Activated CD4-positive, alpha-beta T cell treated with anti-CD3 and anti-CD28 coated beads, Interleukin-2, amount 50 U/mL, for 1 hour (primary cell): ENCODE data around the gene ATP1A1.

Experiments used
- DNase-seq: peaks from one replicate; pipeline ENCODE4 v3.0.0-alpha.2; 2020

The ATP1A1 gene

DNA sequence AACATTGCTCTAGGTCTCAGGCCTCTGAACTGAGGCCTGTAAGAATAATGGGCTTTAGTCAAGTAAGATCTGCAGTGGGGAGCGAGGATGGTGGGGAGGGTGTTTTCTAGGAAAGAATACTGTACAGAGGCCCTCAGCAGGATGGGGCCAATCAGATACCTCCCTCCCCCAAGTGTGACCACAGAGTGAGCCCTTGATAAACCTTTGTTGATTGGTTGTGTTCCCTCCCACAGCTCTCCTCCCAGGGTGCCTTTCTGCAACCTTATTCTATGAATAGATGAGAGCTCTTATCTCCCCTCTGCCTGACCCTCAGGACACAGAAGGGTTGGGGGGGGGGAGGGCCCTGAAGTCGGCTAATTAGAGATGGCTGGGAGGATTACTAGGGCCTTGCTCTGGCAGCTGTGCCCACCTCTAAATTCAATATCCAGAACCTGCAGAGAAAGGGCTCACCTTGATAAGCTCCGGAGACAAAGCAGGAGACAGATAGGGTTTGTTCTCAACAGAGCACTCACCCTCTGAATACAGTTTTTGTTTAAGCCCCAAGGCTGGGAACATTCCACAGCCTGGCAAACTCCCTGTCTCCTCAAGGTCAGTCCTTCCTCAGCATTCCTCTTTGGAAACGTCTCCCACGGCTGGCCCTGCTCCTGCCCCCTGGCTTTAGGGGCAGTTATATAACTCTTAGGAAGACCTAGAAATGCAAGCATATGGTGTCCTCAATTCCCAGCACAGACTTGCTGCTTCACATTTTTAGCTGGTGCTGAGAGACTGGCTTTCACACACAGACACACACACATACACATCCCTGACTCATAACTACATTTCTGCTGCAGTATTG, 42.9 kb downstream of the ATP1A1 start:
- DNase-seq: no peak

DNA sequence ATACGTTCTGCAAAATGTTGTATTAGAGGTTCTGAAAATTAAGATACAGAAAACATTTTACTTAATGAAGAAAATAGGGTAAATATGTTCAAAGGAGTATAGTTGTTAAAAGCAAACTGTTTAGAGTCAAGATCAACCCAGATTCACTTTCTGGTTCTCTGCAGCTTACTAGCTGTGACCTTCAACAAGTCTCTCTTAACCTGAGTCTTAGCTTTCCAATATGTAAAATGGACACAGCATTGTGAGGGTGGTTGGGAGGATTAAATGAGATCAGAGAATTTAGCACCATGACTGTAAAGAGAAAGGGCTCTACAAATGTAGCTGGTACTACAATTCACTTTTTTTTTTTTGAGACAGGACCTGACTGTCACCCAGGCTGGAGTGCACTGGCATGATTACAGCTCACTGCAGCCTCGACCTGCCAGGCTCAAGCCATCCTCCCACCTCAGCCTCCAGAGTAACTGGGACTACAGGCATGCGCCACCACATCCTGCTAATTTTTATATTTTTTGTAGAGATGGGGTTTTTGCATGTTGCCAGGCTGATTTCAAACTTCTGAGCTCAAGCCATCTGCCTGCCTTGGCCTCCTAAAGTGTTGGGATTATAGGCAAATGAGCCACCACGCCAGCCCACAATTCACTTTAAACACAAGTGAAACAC, 43.9 kb downstream of the ATP1A1 start:
- DNase-seq: no peak

DNA sequence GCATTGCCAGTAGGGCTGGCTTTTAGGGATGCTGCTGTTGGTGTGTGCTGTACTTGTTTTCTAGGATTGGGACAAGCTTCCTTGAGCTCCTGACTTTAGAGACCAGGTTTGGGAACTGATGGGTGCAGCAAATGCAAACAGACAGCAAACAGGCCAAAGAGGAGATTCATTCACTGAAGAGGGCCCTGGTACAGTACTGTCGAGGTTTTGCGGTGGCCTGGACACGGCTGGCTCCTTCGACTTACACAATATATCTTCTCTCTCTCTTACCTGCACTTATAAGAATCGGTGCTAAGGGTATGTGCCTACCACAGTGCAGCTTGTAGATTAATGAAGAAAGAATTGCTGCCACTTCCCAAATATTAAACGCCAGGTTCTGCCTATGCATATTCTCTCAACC, 44.6 kb downstream of the ATP1A1 start:
- DNase-seq: no peak

DNA sequence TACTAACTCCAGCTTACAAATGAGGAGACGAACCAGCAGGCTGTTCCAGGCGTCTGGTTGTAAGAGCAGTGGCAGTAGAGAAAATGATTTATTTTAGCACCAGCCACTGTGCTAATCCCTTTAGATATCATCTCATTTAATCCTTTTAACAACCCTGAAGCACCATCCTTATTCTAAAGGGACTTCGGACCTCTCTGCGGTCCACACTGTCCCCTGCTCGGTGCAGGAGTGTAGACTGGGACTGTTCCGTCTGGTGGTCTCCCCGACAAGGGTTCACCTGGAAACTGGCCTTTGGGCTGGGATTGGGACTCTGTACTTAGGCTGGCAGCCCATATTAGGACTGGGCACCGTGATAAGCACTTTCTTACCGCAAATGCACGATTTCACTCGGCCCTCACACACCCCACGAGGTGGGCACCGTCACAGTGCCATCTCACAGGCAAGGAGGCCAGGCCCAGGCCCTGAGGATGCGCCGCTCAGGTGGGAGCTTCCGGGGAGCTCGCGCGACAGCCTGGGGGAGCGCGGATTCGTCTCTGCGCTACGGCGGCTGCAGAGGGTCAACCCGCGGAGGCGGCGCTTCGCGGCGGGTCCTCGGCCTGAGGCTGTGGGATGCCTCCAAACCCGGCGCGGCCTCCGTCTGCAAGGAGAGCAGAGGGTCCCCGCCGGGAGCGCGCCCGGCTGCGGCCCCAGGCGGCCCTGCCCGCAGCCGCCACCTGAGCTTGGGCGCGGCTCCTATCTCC, 45.2 kb downstream of the ATP1A1 start:
- DNase-seq: peak; percentile 85

DNA sequence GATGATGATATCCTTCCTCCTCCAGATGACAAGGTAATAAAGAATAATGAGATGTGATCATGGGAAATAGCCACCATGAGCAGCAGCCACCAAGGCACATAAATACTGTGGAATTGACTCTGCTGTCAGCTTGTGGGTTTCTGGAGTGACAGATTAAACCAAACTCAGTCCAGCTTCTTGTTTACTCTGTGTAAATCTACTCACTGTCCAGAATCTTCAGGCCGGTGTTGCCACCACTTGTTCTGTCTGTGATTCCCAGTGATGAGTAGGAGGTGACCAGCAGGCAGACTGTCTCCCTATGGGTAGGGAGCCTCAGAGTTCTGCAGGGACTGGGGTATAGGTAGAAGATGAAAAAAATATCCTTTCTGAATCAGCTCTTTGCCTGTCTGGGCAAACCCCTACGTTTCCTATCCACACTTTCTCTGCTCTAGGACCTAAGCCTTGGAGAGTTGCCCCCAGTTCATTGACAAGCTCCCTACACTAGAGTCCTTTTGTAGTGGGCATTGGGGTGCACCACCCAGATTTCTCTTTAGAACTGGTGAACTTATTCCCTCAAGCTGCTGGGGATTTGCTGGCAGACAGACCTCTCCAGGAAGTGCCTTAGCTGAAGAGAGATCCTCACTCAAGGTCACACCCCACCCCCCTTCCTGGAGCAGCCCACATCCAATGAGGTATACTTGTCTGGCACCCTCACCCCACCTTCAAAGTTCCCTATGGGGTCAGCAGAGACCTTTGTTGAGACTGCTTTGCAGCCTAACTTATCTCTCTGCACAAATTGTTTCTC, 47.6 kb downstream of the ATP1A1 start:
- no peak for DNase-seq

DNA sequence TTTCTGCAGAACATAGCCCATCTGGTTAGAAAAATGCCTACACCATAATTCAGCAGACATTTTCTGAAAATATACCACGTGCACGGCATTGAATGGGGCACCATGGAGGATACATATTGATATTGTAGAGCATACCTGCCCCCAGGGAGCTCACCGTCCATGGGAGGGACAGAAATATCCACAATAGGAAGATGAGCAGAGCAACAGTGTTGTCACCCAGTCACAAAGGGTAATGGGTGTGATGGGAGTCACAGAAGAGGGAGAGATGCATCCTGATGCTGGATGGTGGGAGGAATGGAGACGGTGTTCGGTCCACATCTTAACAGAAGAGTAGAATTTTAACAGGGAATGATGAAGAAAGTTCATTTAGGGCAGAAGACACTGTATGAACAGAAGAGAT, 51.4 kb downstream of the ATP1A1 start:
- no peak for DNase-seq

DNA sequence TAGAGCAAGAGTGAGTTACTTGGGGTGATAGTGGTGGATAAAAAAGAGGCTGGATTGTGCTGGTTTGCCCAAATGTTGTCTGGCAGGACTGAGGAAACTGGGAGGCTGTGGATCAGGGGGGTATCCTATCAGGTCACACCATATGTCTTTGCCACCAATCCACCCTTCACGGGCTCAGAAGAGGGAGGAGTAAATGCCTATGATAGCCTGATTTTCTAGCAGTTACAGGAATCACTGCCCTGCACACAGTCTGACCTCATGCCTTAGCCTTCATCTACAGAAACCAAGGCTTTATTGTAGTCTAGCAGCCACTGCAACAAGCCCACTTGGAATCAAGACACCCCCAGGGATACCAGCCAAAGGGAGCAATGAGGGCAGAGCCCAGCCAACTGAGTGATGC, 51.8 kb downstream of the ATP1A1 start:
- no peak for DNase-seq

DNA sequence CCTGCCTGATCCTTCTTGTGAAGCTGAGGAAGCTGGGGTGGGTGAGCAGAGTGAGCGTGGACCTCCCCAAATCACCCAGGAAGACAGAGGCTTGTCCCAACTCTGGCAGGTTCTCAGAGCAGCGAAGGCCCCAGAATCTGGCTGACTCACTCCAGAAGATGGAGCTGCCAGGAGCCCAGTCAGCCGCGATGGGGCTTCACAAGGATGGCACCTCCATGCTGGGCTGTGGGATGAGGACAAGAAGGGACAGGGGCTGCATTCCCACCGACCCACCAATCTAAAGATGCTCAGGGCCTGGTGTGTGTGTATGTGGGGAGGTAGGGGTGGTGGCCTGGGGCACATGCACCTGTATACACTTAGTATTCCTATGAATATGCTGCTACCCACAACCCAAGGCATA, 52.9 kb downstream of the ATP1A1 start:
- DNase-seq: no peak

DNA sequence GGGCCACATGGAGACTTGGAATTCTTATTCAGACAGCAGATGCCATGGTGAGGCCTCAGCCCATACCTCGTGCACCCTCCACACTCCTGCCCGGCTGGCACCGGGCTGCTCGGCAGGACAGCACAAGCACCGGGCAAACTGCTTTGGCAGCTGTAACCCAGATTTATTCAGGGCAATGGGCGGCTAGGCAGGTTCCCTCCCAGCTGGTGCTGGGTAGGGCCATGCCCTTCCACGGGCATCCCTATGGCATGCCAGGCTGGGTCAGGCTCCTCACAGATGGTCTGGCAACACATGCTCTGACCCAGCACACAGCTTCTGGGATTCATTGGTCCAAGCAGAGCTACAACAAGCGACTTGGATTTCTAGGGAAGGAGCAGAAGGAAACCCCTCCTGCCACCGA, 53.4 kb downstream of the ATP1A1 start:
- DNase-seq: no peak

DNA sequence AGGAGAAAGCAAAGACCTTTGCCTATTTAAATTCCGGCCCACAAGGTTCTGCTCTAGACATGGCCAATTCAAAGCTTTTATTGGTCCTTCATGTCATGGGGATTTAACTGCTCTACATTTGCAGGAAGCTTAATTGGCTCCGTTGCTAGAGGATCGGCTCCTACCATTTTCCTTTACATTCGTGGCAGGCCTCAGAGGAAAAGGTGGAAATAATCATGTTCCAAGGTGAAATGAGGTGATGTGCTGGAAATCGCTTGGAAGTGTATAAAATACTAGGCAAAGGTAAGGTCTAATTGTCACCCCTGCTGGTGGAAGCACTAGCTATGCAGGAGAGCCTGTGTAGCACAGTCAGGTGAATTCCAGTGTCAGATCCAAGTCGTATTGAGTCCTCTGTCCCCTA, 55.5 kb downstream of the ATP1A1 start:
- no peak for DNase-seq

DNA sequence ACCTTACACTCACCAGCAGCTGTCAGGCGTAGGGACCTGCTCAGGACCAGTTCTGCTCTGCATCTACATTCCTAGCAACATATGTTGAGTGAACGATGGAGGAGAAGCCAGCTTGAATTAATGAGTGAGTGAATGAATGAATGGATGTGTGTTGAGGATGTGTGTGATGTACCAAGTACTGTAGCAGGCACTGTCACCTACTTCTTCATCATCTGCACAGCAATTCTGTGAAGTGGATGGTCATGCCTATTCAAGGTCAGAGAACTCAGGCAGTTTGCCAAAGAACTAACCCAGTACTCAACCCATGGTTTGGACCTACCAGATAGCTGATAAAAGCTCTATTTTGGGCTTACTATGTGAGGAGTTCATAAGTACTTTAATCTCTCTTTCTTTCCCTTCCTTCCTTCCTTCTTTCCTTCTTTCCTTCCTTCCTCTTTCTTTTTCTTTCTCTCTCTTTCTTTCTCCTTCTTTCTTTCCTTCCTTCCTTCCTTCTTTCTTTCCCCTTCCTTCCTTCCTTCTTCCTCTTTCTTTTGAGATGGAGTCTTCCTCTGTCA, 56.9 kb downstream of the ATP1A1 start:
- no peak for DNase-seq

DNA sequence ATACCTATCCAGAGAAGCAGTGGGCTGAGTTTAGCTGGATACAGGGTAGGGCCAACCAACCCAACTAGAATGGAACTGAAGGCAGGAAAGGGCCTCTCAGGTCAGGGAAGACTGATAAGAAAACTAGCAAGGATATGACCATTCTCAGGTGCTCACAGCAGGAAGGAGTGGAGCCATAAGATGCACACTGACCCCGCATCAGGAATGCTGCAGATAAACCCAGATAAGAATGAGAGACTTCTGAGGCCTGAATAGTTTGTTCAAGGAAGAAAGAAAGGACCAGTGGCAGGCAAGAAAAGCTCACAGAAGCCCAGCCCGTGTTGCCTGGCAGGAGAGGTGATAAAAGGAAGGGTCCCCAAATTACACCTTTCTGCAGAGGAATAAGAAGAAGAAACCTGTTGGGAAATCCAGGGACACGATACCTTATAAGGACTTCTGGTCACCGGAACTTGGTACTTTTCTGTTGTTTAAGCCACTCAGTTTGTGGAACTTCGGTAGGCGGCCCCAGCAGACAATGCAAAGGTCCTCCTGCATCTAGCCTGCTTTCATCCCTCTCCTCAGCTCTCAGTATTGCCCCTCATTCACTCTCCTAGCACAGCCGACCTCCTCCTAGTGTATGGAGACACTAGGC, 58.9 kb downstream of the ATP1A1 start:
- DNase-seq: no peak

DNA sequence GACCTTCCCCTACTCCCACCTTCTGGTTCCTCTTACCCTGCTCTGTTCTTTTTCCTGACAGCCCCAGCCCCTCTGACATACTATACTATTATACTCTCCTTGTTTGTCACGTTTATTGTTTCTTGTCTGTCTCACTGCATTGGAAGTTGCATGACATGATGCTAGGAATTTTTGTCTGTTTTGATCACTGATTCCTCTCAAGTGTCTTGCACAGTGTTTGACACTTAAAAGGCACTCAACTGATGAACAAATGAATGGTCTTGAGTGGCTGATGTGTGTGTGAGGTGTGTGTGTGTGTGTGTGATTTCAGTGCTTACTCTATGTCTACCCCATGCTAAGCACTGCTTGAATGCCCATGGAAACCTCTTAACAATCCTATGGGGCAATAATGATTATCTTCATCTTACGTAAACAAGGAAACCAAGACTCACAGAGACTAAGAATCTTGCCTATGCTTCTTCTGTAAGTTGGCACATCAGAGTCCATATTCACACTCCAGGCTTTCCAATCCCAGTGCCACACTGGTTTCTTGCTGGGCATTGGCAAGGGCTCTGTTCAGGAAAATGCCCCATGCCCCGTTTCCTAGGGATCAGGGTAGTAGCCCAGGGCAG, 59.7 kb downstream of the ATP1A1 start:
- DNase-seq: no peak

DNA sequence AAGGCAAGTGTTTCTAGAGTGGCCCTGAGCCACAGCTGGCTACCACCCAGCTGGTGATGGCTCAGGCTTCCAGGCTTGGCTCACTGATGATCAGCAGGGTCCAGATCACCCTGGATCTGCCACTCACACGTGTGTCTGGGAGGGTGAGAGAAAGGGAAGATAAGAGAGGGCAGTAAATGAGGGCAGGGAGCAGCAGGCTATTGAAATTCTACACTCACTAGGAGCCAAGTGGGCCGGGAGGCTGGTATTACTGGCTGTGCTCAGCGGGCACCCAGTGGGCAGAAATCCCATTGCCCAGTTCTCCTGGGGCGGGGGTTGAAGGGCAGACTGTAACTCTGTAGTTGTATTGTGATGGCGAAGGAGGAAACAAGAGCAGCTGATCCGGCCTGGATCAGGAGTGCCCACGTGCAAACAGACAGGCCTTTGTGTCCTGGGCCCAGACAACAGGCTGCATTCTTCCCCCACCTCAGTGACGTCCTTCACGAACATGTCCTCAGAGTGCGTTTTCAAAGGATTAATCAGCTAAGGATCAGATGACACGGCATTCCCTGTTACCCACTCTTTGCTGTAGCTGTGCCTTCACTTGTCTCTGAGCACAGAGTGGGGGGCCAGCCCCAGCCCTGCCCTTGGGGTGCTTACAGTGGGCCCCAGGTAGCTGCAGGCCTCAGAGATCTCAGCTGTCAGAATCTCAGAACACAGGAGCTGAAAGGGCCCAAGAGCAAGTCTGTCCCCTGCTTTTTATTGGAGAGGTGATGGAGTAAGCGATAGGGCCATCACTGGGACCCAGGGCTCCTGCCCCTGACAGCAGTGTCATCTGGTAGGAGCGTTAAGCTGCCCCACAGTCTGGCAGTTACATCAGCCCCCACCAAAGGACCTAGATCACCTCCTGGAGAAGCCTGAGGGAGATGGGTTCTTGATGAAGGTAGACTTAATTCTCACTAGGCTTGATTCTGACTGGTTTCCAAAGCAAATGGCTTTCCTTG, 60.5 kb downstream of the ATP1A1 start:
- no peak for DNase-seq

DNA sequence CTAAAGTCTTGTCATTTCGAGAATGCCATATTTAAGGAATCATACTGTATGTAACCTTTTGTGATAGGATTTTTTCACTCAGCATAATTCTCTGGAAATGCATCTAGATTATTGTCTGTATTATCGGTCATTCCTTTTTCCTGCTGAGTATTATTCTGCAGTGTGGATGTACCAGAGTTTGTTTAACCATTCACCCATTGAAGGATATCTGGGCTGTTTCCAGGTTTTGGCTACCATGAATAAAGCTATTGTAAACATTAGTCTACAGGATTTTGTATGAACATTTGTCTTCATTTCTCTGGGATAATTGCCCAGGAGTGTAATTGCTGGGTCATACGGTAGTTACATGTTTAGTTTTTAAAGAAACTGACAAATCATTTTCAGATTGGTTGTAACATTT, 61.8 kb downstream of the ATP1A1 start:
- no peak for DNase-seq

DNA sequence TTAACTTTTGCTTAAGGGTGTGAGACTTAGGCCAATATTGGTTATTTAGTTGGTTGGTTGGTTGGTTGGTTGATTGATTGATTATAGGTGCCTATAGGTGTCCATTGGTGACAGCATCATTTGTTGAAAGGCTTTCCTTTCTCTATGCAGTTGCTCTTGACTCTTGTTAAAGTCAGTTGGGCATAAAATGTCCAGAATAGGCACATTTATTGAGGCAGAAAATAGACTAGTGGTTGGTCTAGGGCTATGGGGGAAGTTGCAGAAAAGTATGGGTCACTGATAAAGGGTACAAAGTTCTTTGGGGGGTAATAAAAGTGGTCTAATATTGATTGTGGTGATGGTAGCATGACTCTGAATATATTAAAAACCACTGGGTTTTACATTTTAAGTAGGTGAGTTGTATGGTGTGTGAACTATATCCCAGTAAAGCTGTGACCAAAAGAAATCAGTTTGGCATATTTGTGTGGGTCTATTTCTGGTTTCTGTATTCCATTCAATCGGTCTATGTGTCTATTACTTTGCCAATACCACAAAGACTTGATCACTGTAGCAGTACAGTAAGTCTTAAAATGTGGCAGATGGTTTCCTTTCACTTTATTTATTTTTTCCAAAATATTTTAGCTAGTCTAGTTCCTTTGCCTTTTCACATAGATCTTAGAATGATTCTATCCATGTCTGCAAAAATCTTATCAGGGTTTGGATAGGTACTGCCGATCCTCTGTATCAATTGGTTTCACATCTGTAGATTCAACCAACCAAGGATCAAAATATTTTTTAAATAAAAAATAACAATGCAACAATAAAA, 63.0 kb downstream of the ATP1A1 start:
- no peak for DNase-seq

DNA sequence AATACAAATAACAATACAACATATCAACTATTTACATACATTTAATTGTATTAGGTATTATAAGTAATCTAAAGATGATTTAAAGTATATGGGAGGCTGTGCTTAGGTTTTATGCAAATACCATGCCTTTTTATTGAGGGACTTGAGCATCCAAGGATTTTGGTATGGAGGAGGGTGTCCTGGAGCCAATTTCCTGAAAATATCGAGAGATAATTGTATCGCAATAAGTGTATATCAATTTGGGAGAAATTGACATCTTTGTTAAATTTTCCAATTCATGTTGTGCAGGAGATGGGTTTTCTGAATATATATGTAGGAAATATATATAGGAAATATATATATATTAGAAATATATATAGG, 63.5 kb downstream of the ATP1A1 start:
- DNase-seq: no peak

DNA sequence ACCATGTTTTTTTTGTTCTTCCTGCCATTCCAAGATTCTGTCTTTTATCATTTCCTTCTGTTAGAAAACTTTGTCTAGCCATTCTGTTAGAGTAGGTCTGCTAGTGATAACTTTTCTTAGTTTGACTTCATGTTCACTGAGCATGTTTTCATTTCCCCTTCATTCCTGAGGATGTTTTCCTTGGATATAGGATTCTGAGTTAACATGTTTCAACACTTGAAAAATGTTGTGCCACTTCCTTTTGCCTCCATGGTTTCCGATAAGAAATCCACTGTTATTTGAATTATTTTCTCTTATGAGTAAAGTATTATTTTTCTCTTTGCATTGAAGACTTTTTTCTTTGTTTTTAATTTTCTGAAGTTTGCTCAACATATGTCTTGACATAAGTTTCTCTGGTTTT, 66.7 kb downstream of the ATP1A1 start:
- DNase-seq: no peak

DNA sequence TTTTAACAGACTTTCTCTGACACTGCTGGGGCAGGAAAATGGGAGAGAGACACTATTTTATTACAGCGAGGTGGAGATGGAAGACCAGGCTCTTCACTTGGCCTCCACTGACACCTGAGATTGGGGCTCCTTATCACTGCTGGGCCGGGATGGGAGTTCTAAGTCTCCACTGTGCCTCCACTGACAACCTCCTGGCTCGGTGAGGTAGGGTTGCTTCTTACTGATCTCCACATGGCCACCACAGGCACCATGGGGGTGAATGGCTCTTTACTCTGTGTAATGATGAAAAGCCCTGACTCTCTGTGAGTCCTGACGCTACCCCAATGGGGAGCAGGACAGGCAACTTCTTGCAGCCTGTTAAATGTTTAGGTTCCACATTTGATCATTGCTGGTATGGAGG, 67.7 kb downstream of the ATP1A1 start:
- DNase-seq: no peak

DNA sequence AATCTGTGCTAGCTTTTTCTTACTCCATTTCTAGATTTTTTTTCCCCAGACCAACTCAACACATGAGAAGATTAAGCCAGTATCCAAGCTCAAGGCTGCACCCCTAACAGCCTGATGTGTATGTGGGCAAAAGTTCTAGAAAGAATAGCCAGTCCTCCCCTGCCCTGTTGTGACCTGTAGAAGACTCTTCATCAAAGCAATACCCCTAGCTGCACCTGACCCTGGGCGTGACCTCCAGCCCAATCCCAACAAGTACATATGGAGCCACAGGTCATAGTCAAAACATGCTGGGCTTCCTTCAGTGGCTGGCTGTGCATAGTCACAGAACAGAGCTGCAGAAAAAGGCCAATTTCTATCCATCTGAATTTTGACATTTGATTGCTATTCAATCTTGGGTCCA, 72.5 kb downstream of the ATP1A1 start:
- DNase-seq: no peak
